RWPE1 (cell line): ENCODE results near the gene PHYHD1.

Source experiments
- CTCF ChIA-PET: fragments of 350-600 bp; sonication (Branson Sonifier 250); formaldehyde crosslinking; extraction: SDS; loops from one replicate; lab custom pipeline; 2021; lab: Yijun Ruan, JAX
- POLR2A ChIA-PET: fragments of 400-600 bp; formaldehyde crosslinking; extraction: SDS; loops from one replicate; lab custom pipeline; 2020; ENCODE audit warnings: antibody characterized with exemption; ENCODE audit not compliant: low non-redundant PET; lab: Yijun Ruan, JAX
- DNase-seq: peaks from one replicate; pipeline ENCODE4 v3.0.0; 2012; ENCODE audit warnings: low spot score
- H3K27ac ChIP-seq: fragments of 450-650 bp; 2 replicates; pipeline ENCODE4 v1.5.1; 2017
- TF ChIP-seq, protein P1 (sequence below): fragments of 450-650 bp; conservative IDR thresholded peaks from 2 replicates; pipeline ENCODE4 v1.5.1; 2017; ENCODE audit warnings: low read depth, mild to moderate bottlenecking

Gene PHYHD1

DNA sequence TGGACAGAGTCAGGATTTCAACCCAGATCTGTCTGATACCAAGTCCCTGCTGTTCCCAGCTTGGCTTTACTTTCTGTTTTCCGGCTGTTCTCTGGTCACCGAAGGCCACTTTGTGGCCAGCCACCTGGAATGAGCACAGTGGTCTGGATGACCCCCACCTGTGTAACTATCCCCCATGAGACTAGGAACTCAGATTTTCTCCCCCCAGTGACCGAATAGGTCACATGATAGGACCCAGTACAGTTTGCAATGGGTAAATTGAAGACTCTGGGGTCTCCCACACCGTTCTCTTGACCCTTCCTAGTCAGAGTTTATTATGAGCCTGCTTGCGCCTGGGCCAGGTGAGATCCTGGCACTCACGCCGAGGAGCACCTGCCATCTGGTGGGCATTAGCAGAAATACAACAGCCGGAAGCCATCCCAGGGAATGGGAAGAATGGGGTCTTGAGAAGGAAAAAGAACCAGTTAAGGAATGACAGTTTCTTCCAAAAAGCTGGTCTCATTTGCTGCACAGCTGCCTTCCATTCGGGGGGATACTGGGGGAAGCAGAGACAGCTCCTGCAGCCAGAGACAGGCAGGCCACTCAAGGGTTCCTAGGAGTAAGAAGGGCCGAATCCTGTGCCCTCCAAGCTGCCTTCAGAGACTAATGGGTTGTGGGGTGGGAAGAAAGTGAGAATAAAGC is 7.1 kb downstream of the PHYHD1 start:
- peak overlapping the region; percentile 58 for H3K27ac ChIP-seq
- CTCF ChIA-PET = interaction anchor here (0.5 to 2.4 kb wide), 29 partner anchors 8 to 510 kb away, joined by 3 to 26 read pairs (median 5); partner anchors contain the start of genes KYAT1 and LRRC8A
- peak; percentile 89 for DNase-seq
- TF ChIP-seq, protein P1, sequence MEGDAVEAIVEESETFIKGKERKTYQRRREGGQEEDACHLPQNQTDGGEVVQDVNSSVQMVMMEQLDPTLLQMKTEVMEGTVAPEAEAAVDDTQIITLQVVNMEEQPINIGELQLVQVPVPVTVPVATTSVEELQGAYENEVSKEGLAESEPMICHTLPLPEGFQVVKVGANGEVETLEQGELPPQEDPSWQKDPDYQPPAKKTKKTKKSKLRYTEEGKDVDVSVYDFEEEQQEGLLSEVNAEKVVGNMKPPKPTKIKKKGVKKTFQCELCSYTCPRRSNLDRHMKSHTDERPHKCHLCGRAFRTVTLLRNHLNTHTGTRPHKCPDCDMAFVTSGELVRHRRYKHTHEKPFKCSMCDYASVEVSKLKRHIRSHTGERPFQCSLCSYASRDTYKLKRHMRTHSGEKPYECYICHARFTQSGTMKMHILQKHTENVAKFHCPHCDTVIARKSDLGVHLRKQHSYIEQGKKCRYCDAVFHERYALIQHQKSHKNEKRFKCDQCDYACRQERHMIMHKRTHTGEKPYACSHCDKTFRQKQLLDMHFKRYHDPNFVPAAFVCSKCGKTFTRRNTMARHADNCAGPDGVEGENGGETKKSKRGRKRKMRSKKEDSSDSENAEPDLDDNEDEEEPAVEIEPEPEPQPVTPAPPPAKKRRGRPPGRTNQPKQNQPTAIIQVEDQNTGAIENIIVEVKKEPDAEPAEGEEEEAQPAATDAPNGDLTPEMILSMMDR = peak; percentile 99
- POLR2A ChIA-PET = interaction anchor here (0.6 kb wide), 1 partner anchor 110 kb away, joined by 7 read pairs; the partner anchor contains the start of gene ENDOG

DNA sequence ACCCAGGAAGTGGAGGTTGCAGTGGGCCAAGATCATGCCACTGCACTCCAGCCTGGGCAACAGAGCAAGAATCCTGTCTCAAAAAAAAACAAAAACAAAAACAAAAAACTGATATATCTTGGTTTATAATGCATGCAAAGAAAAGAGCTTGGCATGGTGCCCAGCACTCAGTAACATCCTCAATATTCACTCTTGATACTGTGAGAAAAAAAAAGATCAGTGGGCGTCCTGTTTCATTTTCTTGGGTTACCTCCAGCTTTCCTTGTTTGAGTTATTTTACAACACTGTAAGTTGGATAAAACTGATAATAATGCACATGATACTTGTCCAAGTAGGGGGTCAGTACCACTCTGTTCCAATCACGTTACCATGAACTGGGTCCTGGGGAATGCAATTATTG is 7.8 kb downstream of the PHYHD1 start:
- no peak for DNase-seq
- POLR2A ChIA-PET = interaction anchor here (0.6 kb wide), 1 partner anchor 110 kb away, joined by 7 read pairs; the partner anchor contains the start of gene ENDOG
- TF ChIP-seq, protein P1 = no peak
- CTCF ChIA-PET = interaction anchor here (0.6 to 2.4 kb wide), 23 partner anchors 9 to 510 kb away, joined by 3 to 26 read pairs (median 5); partner anchors contain the start of genes KYAT1 and LRRC8A
- peak overlapping the region; percentile 58 for H3K27ac ChIP-seq

DNA sequence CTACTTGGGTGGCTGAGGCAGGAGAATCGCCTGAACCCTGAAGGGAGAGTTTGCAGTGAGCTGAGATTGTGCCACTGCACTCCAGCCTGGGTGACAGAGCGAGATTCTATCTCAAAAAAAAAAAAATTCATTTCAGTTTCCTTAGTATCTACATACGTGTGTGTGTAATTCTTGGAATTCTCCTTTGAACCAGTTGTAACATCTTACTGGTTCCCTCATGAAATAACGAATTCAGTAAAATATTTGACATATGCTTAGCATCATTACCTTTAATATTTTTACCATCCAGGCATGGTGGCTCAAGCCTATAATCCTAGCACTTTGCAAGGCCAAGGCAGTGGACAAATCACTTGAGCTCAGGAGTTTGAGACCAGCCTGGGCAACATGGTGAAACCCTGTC is 8.8 kb downstream of the PHYHD1 start:
- TF ChIP-seq, protein P1 = no peak
- H3K27ac ChIP-seq = peak overlapping the region; percentile 39
- DNase-seq = no peak
- ChIA-PET CTCF (interaction anchor here (1.9 to 2.4 kb wide), 3 partner anchors 8 to 67 kb away, joined by 8 to 26 read pairs (median 9); no protein-coding TSS in a partner anchor), POLR2A (no interaction called here)

DNA sequence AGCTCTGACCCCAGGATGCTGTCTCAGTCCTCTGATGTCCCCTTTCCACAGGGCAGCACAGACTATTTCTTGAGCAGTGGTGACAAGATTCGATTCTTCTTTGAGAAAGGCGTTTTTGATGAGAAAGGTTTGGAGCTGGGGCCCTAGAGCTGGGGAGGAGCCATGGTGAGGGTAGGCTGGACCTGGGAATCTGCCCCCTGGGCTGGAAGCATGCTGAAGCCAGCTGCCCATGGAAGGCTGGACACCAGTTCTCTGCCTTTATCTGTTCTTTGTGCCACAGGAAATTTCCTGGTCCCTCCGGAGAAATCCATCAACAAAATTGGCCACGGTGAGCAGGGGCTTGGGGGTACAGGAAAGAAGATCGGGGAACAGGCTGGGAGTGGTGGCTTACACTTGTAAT is 12.9 kb downstream of the PHYHD1 start:
- TF ChIP-seq, protein P1 = no peak
- POLR2A ChIA-PET = no interaction called here
- H3K27ac ChIP-seq = no peak overlapping the region; the same call in 1 of the 2 replicates
- DNase-seq = no peak
- CTCF ChIA-PET = no interaction called here

DNA sequence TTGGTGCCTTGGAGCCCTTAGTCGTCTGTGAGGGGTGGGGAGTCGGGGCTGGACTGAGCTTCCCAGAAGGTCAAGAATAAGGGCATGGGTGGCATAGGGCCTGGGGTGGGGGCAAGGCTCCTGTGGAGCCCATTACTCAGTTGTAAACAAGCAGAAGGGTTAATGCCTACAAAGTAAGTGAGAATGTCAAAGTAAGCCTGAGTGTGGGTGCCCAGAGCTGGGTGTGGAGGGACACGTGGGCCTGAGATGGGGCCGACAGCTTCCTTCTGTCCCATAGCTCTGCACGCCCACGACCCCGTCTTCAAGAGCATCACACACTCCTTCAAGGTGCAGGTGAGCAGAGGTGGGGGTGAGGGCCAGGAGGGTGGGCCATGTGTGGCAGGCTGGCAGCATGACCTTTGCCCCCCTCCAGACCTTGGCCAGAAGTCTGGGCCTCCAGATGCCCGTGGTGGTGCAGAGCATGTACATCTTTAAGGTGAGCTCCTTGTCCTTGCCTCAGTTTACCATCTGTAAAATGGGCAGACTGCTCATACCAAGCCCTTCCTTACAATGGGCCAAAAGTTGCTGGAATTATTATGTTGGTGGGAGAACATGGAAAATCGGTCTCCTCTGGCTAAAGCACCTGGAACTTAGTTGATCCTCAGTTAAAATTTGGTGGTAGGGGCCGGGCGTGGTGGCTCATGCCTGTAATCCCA is 15.5 kb downstream of the PHYHD1 start:
- TF ChIP-seq, protein P1 = no peak
- ChIA-PET CTCF (interaction anchor here (1.0 to 1.7 kb wide), 2 partner anchors 8 to 9 kb away, joined by 6 to 8 read pairs; no protein-coding TSS in a partner anchor), POLR2A (interaction anchor here (0.6 kb wide), 1 partner anchor 227 kb away, joined by 5 read pairs; no protein-coding TSS in a partner anchor)
- no peak overlapping the region for H3K27ac ChIP-seq
- no peak for DNase-seq

DNA sequence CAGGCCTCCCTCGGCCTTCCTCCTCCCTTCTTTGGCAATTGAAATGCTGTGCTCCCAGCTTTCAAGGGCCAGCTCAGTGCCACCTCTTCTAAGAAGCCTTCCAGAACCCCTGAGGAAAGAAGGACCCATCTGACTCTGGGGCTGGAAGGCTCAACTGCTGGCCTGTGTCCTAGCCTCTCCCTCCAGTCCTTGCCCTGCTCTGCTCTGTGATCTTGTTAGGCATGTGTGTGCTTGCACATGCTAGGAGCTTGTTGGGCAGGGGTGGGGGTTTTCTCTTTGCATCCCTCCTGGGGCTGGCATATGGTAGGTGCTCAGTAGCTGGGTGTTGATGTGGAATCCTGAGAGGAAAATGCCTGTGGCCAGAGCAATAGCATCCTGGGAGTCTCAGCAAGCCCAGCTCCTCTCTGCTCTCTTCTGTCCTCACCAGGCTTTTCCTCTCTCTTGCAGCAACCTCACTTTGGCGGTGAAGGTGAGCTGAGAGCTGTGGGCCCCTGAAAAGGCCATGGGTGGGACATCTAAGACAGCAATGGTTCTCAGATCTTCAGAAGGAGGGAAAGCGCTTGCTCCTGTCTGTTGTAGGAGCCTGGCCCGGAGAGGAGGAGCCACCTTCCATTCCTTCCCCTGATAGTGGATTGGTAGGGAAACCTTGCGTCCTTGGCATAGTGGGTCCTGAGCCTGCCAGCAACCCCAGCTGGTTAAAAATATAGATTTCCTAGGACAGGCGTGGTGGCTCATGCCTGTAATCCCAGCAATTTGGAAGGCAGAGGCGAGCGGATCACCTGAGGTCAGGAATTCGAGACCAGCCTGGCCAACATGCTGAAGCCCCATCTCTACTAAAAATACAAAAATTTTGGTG is 16.8 kb downstream of the PHYHD1 start:
- no peak for DNase-seq
- peak overlapping the region; percentile 42 for H3K27ac ChIP-seq
- TF ChIP-seq, protein P1 = no peak
- ChIA-PET CTCF (interaction anchor here (0.5 to 1.7 kb wide), 5 partner anchors 9 to 119 kb away, joined by 3 to 8 read pairs (median 3); no protein-coding TSS in a partner anchor), POLR2A (no interaction called here)
